H9 (cell line): ENCODE measurements around the gene PBX1. TPM values are rescaled to one million over a fixed set of nuclear protein-coding genes. Genes with fewer than 3 reads are reported as not detected.

Source experiments
- DNase-seq: peaks from one replicate; pipeline ENCODE4 v3.0.0-alpha.2; 2017
- H2AFZ ChIP-seq: one replicate; pipeline ENCODE4 v1.6.1; 2013; ENCODE audit warnings: mild to moderate bottlenecking, low read length, control low read depth, moderate library complexity
- H2AK5ac ChIP-seq: 2 replicates; pipeline ENCODE4 v1.6.1; 2013; ENCODE audit warnings: low read length, control low read depth, mixed read lengths; ENCODE audit not compliant: insufficient read length
- H2BK120ac ChIP-seq: one replicate; pipeline ENCODE4 v1.6.1; 2013; ENCODE audit warnings: low read depth, mild to moderate bottlenecking, low read length, control low read depth, inconsistent platforms; ENCODE audit not compliant: poor library complexity, severe bottlenecking
- H2BK12ac ChIP-seq: 2 replicates; pipeline ENCODE4 v1.6.1; 2013; ENCODE audit warnings: low read length, control low read depth, mixed read lengths, low read depth; ENCODE audit not compliant: insufficient read length
- H2BK15ac ChIP-seq: 2 replicates; pipeline ENCODE4 v1.6.1; 2013; ENCODE audit warnings: low read depth, low read length, control low read depth
- H2BK20ac ChIP-seq: one replicate; pipeline ENCODE4 v1.6.1; 2013; ENCODE audit warnings: low read depth, mild to moderate bottlenecking, low read length, control low read depth, inconsistent platforms; ENCODE audit not compliant: poor library complexity, severe bottlenecking
- H2BK5ac ChIP-seq: 2 replicates; pipeline ENCODE4 v1.6.1; 2013; ENCODE audit warnings: low read length, control low read depth, mixed read lengths; ENCODE audit not compliant: insufficient read length
- H3K14ac ChIP-seq: 2 replicates; pipeline ENCODE4 v1.6.1; 2013; ENCODE audit warnings: low read length, control low read depth; ENCODE audit not compliant: insufficient read depth
- H3K18ac ChIP-seq: 2 replicates; pipeline ENCODE4 v1.6.1; 2013; ENCODE audit warnings: low read depth, mild to moderate bottlenecking, mixed read lengths, low read length, control low read depth; ENCODE audit not compliant: insufficient read length
- H3K23ac ChIP-seq: 2 replicates; pipeline ENCODE4 v1.6.1; 2013; ENCODE audit warnings: low read length, control low read depth, mixed read lengths, low read depth; ENCODE audit not compliant: insufficient read length
- H3K23me2 ChIP-seq: 2 replicates; pipeline ENCODE4 v1.6.1; 2013; ENCODE audit warnings: low read depth, mild to moderate bottlenecking, mixed read lengths, low read length, control low read depth; ENCODE audit not compliant: insufficient read length, poor library complexity, severe bottlenecking
- H3K27ac ChIP-seq: 2 replicates; pipeline ENCODE4 v1.5.1; 2013; ENCODE audit warnings: low read length, control low read depth, mixed read lengths, low read depth; ENCODE audit not compliant: insufficient read length
- H3K27me3 ChIP-seq: 2 replicates; pipeline ENCODE4 v1.6.1; 2013; ENCODE audit warnings: low read length, control low read depth, inconsistent platforms; ENCODE audit not compliant: insufficient read depth
- H3K4ac ChIP-seq: 2 replicates; pipeline ENCODE4 v1.6.1; 2013; ENCODE audit warnings: low read depth, mild to moderate bottlenecking, control low read depth, inconsistent platforms, low read length, moderate library complexity
- H3K4me1 ChIP-seq: 2 replicates; pipeline ENCODE4 v1.6.1; 2013; ENCODE audit warnings: low read length, control low read depth, inconsistent platforms; ENCODE audit not compliant: insufficient read depth
- H3K4me2 ChIP-seq: 2 replicates; pipeline ENCODE4 v1.6.1; 2013; ENCODE audit warnings: low read length, control low read depth, mixed read lengths; ENCODE audit not compliant: insufficient read length, insufficient read depth
- H3K56ac ChIP-seq: 2 replicates; pipeline ENCODE4 v1.6.1; 2013; ENCODE audit warnings: low read depth, mild to moderate bottlenecking, mixed read lengths, low read length, control low read depth; ENCODE audit not compliant: insufficient read length
- H3K79me1 ChIP-seq: 2 replicates; pipeline ENCODE4 v1.6.1; 2013; ENCODE audit warnings: low read depth, mild to moderate bottlenecking, moderate library complexity, low read length, control low read depth, inconsistent platforms; ENCODE audit not compliant: insufficient read depth, poor library complexity, severe bottlenecking
- H3K79me2 ChIP-seq: 2 replicates; pipeline ENCODE4 v1.6.1; 2013; ENCODE audit warnings: low read length, control low read depth, inconsistent platforms; ENCODE audit not compliant: insufficient read depth
- H3K9ac ChIP-seq: 2 replicates; pipeline ENCODE4 v1.6.1; 2013; ENCODE audit warnings: low read length, control low read depth, mixed read lengths; ENCODE audit not compliant: insufficient read length; ENCODE audit errors: extremely low read depth
- H3K9me3 ChIP-seq: one replicate; pipeline ENCODE4 v1.6.1; 2013; ENCODE audit warnings: low read depth, low read length, inconsistent platforms; ENCODE audit not compliant: control insufficient read depth
- H3T11ph ChIP-seq: one replicate; pipeline ENCODE4 v1.6.1; 2013; ENCODE audit warnings: mild to moderate bottlenecking, low read length, control low read depth, inconsistent platforms
- H4K20me1 ChIP-seq: one replicate; pipeline ENCODE4 v1.6.1; 2013; ENCODE audit not compliant: control insufficient read depth, insufficient read length, insufficient read depth
- H4K5ac ChIP-seq: 2 replicates; pipeline ENCODE4 v1.6.1; 2013; ENCODE audit warnings: low read depth, mild to moderate bottlenecking, mixed read lengths, low read length, control low read depth; ENCODE audit not compliant: insufficient read length
- H4K8ac ChIP-seq: replicated peaks from 2 replicates; pipeline ENCODE4 v1.6.1; 2013; ENCODE audit warnings: low read length, control low read depth, mixed read lengths, low read depth; ENCODE audit not compliant: insufficient read length
- H4K91ac ChIP-seq: 2 replicates; pipeline ENCODE4 v1.6.1; 2013; ENCODE audit warnings: low read depth, mild to moderate bottlenecking, moderate library complexity, mixed read lengths, low read length, control low read depth; ENCODE audit not compliant: insufficient read length
- H3K27ac Mint-ChIP-seq, 3 experiments: 2 replicates in 2 of 3; 3 replicates in 1 of 3; pipeline ENCODE4 v1.8.0; 2020 to 2021; ENCODE audit warnings: mixed read lengths in 3 of 3, mild to moderate bottlenecking in 1 of 3, moderate library complexity in 1 of 3
- H3K27me3 Mint-ChIP-seq: 2 replicates; pipeline ENCODE4 v1.8.0; 2021; ENCODE audit warnings: low read depth, mild to moderate bottlenecking, moderate library complexity, mixed read lengths
- H3K36me3 Mint-ChIP-seq, 3 experiments: 2 replicates in 2 of 3; 3 replicates in 1 of 3; pipeline ENCODE4 v1.8.0; 2020 to 2021; ENCODE audit warnings: low read depth in 3 of 3, mixed read lengths in 3 of 3; ENCODE audit not compliant: insufficient read depth in 1 of 3
- H3K4me1 Mint-ChIP-seq, 2 experiments: 2 replicates each; pipeline ENCODE4 v1.8.0; 2020; ENCODE audit warnings: mixed read lengths in 2 of 2
- H3K4me3 Mint-ChIP-seq, 2 experiments: 2 replicates in 1 of 2; 3 replicates in 1 of 2; pipeline ENCODE4 v1.8.0; 2020 to 2021; ENCODE audit warnings: mild to moderate bottlenecking in 2 of 2, mixed read lengths in 2 of 2, moderate library complexity in 1 of 2
- H3K9me3 Mint-ChIP-seq, 2 experiments: 2 replicates in 1 of 2; 3 replicates in 1 of 2; pipeline ENCODE4 v1.8.0; 2020; ENCODE audit warnings: mild to moderate bottlenecking in 2 of 2, mixed read lengths in 2 of 2, moderate library complexity in 1 of 2
- WGBS: extraction: QIAGEN DNeasy Blood & Tissue Kit; methylation state at CpG from one replicate; pipeline ENCODE4 v1.1.7; 2013; ENCODE audit warnings: missing lambda C conversion rate, low lambda C conversion rate, mixed read lengths; ENCODE audit not compliant: insufficient read length; ENCODE audit errors: extremely low coverage; 5-methylcytosine and 5-hydroxymethylcytosine counted together
- total RNA-seq: library from RNA; stranded (reverse); gene quantifications from 2 replicates; pipeline ENCODE4 v1.2.1, GENCODE V29; 2021
- TF ChIP-seq, protein P1 (sequence below): fragments of 200-600 bp; sonication (generic); conservative IDR thresholded peaks from 3 replicates; pipeline ENCODE4 v1.8.0; 2021; ENCODE audit warnings: antibody characterized with exemption, mild to moderate bottlenecking

Gene PBX1
- total RNA-seq, 1 experiment from 2014 or later: 142 TPM

DNA sequence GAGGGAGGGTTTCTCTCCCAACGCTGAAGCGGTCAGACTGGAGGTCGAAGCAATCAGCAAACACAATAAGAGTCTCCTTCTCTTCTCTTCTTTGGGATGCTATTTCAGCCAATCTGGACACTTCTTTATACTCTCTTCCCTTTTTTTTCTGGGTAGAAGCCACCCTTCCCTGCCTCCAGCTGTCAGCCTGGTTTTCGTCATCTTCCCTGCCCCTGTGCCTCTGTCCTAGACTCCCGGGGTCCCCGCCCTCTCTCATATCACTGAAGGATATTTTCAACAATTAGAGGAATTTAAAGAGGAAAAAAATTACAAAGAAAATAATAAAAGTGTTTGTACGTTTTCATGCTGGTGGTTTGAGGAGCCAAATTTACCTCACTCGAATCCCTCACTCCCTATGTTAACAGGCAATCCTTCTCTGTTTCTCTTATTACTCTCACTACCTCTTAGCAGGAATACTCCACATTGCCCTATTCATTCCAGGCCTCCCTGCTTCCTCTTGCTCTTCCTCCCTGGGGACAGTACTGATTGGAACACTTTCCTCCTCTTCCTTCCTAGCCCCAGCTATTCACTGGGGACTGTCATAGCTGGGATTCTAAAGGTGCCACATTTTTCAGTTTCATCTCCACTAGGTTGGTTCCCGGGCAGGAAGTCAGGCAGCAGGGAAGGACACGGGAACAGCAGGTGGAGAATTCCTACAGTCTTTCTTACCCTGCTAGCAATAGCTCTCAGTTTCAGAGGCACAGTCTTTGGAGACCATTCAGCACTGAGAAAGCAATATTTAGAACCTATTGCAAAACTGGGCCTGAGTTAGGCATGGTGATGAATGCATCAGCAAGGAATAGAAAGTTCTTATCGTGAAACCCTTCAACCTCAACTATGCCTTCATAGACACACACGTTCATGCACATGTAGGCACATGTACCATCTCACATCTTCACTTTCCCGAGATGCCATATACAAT, 288.0 kb downstream of the PBX1 start:
- peaks cover 3% of the 10 kb centered on the region; the same call in 1 of the 2 replicates for H3K4me1 ChIP-seq
- no CpG with 5 or more reads among the region's 13 CpGs for WGBS
- no peaks in the 10 kb centered on the region for H3K79me2 ChIP-seq
- no peak overlapping the region for H3K14ac ChIP-seq
- no peak overlapping the region for H3K9ac ChIP-seq
- Mint-ChIP-seq H3K4me1 (peaks cover 17 to 22% of the 10 kb centered on the region in 2 experiments), H3K27me3 (no peaks in the 10 kb centered on the region), H3K36me3 (peaks cover 22 to 48% (median 48%) of the 10 kb centered on the region in 3 experiments), H3K27ac (peak overlapping the region in 1 of 3 experiments; percentile 76; a peak in 2 of 7 replicates), H3K9me3 (no peaks in the 10 kb centered on the region), H3K4me3 (no peak overlapping the region)
- no peak overlapping the region for H2AFZ ChIP-seq
- H3K27me3 ChIP-seq: no peaks in the 10 kb centered on the region
- H3T11ph ChIP-seq: no peak overlapping the region
- no peak overlapping the region for H3K23ac ChIP-seq
- no peak overlapping the region for H3K56ac ChIP-seq
- H2AK5ac ChIP-seq: no peak overlapping the region
- H3K4ac ChIP-seq: no peak overlapping the region
- TF ChIP-seq, protein P1, sequence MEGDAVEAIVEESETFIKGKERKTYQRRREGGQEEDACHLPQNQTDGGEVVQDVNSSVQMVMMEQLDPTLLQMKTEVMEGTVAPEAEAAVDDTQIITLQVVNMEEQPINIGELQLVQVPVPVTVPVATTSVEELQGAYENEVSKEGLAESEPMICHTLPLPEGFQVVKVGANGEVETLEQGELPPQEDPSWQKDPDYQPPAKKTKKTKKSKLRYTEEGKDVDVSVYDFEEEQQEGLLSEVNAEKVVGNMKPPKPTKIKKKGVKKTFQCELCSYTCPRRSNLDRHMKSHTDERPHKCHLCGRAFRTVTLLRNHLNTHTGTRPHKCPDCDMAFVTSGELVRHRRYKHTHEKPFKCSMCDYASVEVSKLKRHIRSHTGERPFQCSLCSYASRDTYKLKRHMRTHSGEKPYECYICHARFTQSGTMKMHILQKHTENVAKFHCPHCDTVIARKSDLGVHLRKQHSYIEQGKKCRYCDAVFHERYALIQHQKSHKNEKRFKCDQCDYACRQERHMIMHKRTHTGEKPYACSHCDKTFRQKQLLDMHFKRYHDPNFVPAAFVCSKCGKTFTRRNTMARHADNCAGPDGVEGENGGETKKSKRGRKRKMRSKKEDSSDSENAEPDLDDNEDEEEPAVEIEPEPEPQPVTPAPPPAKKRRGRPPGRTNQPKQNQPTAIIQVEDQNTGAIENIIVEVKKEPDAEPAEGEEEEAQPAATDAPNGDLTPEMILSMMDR: no peak
- H3K27ac ChIP-seq: no peak overlapping the region
- H3K79me1 ChIP-seq: no peaks in the 10 kb centered on the region
- H4K20me1 ChIP-seq: no peaks in the 10 kb centered on the region
- no peaks in the 10 kb centered on the region for H3K9me3 ChIP-seq
- no peak overlapping the region for H2BK120ac ChIP-seq
- H4K8ac ChIP-seq: no peak overlapping the region
- no peaks in the 10 kb centered on the region for H3K23me2 ChIP-seq
- H4K91ac ChIP-seq: no peak overlapping the region
- DNase-seq: no peak
- no peak overlapping the region for H3K4me2 ChIP-seq
- no peak overlapping the region for H2BK20ac ChIP-seq
- H2BK5ac ChIP-seq: no peak overlapping the region
- no peak overlapping the region for H2BK15ac ChIP-seq
- no peak overlapping the region for H3K18ac ChIP-seq
- H2BK12ac ChIP-seq: no peak overlapping the region
- H4K5ac ChIP-seq: no peak overlapping the region
